ENCODE measurements around the gene EDC4.

- TF ChIP-seq CTCF (conservative IDR thresholded peaks at IDR 0.05) (no peak), EZH2 (IDR thresholded peaks at IDR 0.05; ENCODE audit: low read depth) (no peak)
Measured at GRCh38 chr16:67919622-67920221, 46.9 kb downstream of the EDC4 start.
